HCT116 (cell line): Measurements from ENCODE around the gene DNAAF5.

Source experiments
- CBX3 ChIP-seq: IDR thresholded peaks from 2 replicates; pipeline ENCODE4 v1.6.1; 2012; ENCODE audit warnings: low read depth
- ELF1 ChIP-seq: IDR thresholded peaks from 2 replicates; pipeline ENCODE4 v1.6.1; 2012; ENCODE audit warnings: low read depth, borderline replicate concordance
- EZH2phosphoT487 ChIP-seq: fragments of 200-600 bp; IDR thresholded peaks from 2 replicates; pipeline ENCODE4 v1.6.1; 2018; ENCODE audit warnings: antibody characterized with exemption, borderline replicate concordance
- FOSL1 ChIP-seq: IDR thresholded peaks from 2 replicates; pipeline ENCODE4 v1.6.1; 2012; ENCODE audit warnings: low read depth
- JUND ChIP-seq: IDR thresholded peaks from 2 replicates; pipeline ENCODE4 v1.6.1; 2012
- POLR2A ChIP-seq: IDR thresholded peaks from 2 replicates; pipeline ENCODE4 v1.7.0; 2011; ENCODE audit warnings: borderline replicate concordance; ENCODE audit not compliant: insufficient read depth, insufficient read length; ENCODE audit errors: extremely low read depth
- POLR2AphosphoS5 ChIP-seq: IDR thresholded peaks from 2 replicates; pipeline ENCODE4 v1.6.1; 2011; ENCODE audit warnings: mild to moderate bottlenecking, low read depth, low read length, moderate library complexity
- RAD21 ChIP-seq: IDR thresholded peaks from 2 replicates; pipeline ENCODE4 v1.6.1; 2012; ENCODE audit warnings: low read depth, mild to moderate bottlenecking
- ZNF274 ChIP-seq: fragments of 200-500 bp; sonication (Bioruptor generic); IDR thresholded peaks from 2 replicates; pipeline ENCODE4 v1.6.1; 2014; ENCODE audit warnings: mild to moderate bottlenecking, low read depth, low read length, inconsistent platforms
- TF ChIP-seq, protein P1 (sequence below), 3 experiments: fragments of 200-600 bp in 1 of 3; sonication (generic) in 1 of 3; IDR thresholded peaks in 2 of 3; conservative IDR thresholded peaks in 1 of 3; 2 replicates each; pipeline ENCODE4 v1.5.1; 2012 to 2017; ENCODE audit warnings: low read depth in 2 of 3, low read length in 2 of 3, antibody characterized with exemption in 1 of 3, borderline replicate concordance in 1 of 3, control low read depth in 1 of 3, mild to moderate bottlenecking in 1 of 3, mixed read lengths in 1 of 3, mixed run types in 1 of 3, moderate library complexity in 1 of 3; ENCODE audit not compliant: insufficient read depth in 1 of 3
- TF ChIP-seq, protein P2 (sequence below): IDR thresholded peaks from 2 replicates; pipeline ENCODE4 v1.6.1; 2012

DNA sequence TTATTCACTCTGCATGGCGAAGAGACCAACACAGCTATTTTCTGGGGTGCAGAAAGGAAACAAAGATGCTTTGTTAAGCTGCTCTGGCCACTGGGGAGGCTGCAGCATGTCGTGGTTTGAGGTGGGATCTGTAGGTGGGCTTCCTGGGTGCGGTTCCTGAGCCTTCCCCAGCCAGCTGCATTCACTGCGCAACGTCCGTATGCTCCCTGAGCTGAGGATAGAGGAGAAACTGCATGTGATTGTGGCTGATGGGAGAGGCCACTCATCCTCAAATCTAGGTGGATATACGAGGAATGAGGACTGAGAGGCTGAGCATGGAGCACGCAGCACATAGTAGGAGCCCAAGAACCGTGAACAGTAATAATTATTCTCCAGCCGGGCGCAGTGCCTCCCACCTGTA, 9.9 kb upstream of the DNAAF5 start:
- TF ChIP-seq JUND: no peak
- TF ChIP-seq POLR2A: no peak
- TF ChIP-seq, protein P1, sequence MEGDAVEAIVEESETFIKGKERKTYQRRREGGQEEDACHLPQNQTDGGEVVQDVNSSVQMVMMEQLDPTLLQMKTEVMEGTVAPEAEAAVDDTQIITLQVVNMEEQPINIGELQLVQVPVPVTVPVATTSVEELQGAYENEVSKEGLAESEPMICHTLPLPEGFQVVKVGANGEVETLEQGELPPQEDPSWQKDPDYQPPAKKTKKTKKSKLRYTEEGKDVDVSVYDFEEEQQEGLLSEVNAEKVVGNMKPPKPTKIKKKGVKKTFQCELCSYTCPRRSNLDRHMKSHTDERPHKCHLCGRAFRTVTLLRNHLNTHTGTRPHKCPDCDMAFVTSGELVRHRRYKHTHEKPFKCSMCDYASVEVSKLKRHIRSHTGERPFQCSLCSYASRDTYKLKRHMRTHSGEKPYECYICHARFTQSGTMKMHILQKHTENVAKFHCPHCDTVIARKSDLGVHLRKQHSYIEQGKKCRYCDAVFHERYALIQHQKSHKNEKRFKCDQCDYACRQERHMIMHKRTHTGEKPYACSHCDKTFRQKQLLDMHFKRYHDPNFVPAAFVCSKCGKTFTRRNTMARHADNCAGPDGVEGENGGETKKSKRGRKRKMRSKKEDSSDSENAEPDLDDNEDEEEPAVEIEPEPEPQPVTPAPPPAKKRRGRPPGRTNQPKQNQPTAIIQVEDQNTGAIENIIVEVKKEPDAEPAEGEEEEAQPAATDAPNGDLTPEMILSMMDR (IDR thresholded peaks at IDR 0.05 in 2 of 3, conservative IDR thresholded peaks at IDR 0.05 in 1 of 3; ENCODE audit: borderline replicate concordance in 1 of 3, insufficient read depth in 1 of 3, low read depth in 2 of 3, low read length in 2 of 3): no peak
- no peak for TF ChIP-seq EZH2phosphoT487
- no peak for TF ChIP-seq POLR2AphosphoS5
- TF ChIP-seq FOSL1: no peak
- TF ChIP-seq RAD21: no peak
- TF ChIP-seq ZNF274: no peak
- no peak for TF ChIP-seq CBX3
- TF ChIP-seq, protein P2, sequence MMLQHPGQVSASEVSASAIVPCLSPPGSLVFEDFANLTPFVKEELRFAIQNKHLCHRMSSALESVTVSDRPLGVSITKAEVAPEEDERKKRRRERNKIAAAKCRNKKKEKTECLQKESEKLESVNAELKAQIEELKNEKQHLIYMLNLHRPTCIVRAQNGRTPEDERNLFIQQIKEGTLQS: no peak
- no peak for TF ChIP-seq ELF1
